Endothelial cell (in vitro differentiated cells): ENCODE results near the gene BAZ2B. TPM values are rescaled to one million over a fixed set of nuclear protein-coding genes. Genes with fewer than 3 reads are reported as not detected.

Experiments
- DNase-seq: peaks from one replicate; pipeline ENCODE4 v3.0.0; 2021; ENCODE audit warnings: low spot score
- H3K27ac Mint-ChIP-seq: one replicate; pipeline ENCODE4 v1.8.0; 2021; ENCODE audit warnings: mixed read lengths, inconsistent platforms; ENCODE audit not compliant: unreplicated experiment
- H3K27me3 Mint-ChIP-seq: one replicate; pipeline ENCODE4 v1.8.0; 2021; ENCODE audit warnings: mild to moderate bottlenecking, moderate library complexity, mixed read lengths, inconsistent platforms; ENCODE audit not compliant: unreplicated experiment
- H3K36me3 Mint-ChIP-seq: one replicate; pipeline ENCODE4 v1.8.0; 2021; ENCODE audit warnings: mild to moderate bottlenecking, low read depth, mixed read lengths, inconsistent platforms; ENCODE audit not compliant: unreplicated experiment
- H3K4me1 Mint-ChIP-seq: one replicate; pipeline ENCODE4 v1.8.0; 2021; ENCODE audit warnings: mild to moderate bottlenecking, mixed read lengths, inconsistent platforms; ENCODE audit not compliant: unreplicated experiment
- H3K4me3 Mint-ChIP-seq: one replicate; pipeline ENCODE4 v1.8.0; 2021; ENCODE audit warnings: mild to moderate bottlenecking, mixed read lengths, inconsistent platforms; ENCODE audit not compliant: unreplicated experiment
- H3K9me3 Mint-ChIP-seq: one replicate; pipeline ENCODE4 v1.8.0; 2021; ENCODE audit warnings: mixed read lengths, inconsistent platforms; ENCODE audit not compliant: unreplicated experiment
- total RNA-seq: library from RNA; stranded (reverse); fragmentation: NEBNext Ultra II Directional; extraction: Animal tissue kit (Norgen Biotek cat#: 25700); gene quantifications from one replicate; pipeline ENCODE4 v1.2.1, GENCODE V29; 2021; ENCODE audit not compliant: unreplicated experiment
- TF ChIP-seq, protein P1 (sequence below): fragments of 200-600 bp; sonication (generic); IDR thresholded peaks from one replicate; pipeline ENCODE4 v1.5.0; 2021; ENCODE audit warnings: antibody characterized with exemption; ENCODE audit not compliant: unreplicated experiment

The BAZ2B gene
- total RNA-seq, 1 donor from 2014 or later, result 100 TPM

DNA sequence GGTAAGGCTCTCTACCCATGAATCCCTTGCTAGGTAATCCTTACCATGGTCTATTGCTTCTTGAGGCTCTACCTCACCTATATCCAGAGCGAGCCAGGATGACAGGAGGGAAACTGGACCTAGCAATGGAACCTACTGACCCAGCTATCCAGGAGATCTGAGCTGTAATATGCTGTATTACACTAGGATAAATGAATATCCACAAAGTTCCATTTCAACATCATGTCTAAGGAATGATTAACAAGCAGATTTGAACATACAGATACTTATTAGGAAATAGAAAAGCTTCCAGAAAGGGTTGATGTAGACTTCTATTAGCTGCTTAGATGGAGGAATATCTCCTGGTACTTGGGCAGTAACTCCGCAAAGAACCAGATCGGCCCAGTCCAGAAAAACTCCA, 110.1 kb downstream of the BAZ2B start:
- no peak for DNase-seq
- Mint-ChIP-seq H3K9me3 (no peaks in the 10 kb centered on the region), H3K4me3 (no peak overlapping the region), H3K36me3 (no peaks in the 10 kb centered on the region), H3K4me1 (peaks cover 2% of the 10 kb centered on the region), H3K27ac (no peak overlapping the region), H3K27me3 (peaks cover 3% of the 10 kb centered on the region)
- TF ChIP-seq, protein P1, sequence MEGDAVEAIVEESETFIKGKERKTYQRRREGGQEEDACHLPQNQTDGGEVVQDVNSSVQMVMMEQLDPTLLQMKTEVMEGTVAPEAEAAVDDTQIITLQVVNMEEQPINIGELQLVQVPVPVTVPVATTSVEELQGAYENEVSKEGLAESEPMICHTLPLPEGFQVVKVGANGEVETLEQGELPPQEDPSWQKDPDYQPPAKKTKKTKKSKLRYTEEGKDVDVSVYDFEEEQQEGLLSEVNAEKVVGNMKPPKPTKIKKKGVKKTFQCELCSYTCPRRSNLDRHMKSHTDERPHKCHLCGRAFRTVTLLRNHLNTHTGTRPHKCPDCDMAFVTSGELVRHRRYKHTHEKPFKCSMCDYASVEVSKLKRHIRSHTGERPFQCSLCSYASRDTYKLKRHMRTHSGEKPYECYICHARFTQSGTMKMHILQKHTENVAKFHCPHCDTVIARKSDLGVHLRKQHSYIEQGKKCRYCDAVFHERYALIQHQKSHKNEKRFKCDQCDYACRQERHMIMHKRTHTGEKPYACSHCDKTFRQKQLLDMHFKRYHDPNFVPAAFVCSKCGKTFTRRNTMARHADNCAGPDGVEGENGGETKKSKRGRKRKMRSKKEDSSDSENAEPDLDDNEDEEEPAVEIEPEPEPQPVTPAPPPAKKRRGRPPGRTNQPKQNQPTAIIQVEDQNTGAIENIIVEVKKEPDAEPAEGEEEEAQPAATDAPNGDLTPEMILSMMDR, result no peak

DNA sequence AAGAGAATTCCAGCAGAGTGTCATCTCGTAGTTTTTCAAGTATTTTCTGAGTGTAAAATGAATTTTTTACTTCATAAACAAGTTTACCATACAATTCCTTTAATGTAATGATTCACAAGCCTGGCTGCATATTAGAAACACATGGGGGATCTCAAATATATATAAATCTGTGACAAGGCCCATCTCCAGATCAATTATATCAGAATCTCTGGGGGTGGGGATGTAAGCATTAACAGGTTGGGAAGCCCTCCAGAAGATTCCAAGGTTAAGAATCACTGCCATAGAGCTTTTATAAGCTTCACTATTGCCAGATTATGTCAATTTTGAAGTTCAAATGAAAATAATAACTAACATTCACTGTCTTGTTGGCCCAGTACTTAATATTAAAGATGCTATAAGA, 111.2 kb downstream of the BAZ2B start:
- H3K27ac Mint-ChIP-seq, result no peak overlapping the region
- H3K36me3 Mint-ChIP-seq, result peaks cover 4% of the 10 kb centered on the region
- DNase-seq, result no peak
- H3K4me1 Mint-ChIP-seq, result peaks cover 2% of the 10 kb centered on the region
- H3K9me3 Mint-ChIP-seq, result no peaks in the 10 kb centered on the region
- TF ChIP-seq, protein P1, result no peak
- peaks cover 3% of the 10 kb centered on the region for H3K27me3 Mint-ChIP-seq
- H3K4me3 Mint-ChIP-seq, result no peak overlapping the region

DNA sequence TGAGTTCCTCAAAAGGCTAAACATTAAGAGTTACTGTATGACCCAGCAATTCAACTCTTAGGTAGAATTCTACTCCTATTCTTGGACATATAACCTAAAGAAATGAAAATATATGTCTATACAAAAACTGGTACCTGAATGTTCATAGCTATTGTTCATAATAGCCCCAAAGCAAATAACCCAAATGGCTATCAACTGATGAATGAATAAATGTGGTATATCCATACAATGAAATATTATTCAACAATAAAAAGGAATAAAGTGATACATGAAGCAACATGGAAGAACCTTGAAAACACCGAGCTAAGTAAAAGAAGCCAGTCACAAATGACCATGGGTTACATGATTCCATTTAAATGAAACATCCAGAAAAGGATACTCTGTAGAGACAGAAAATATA, 114.6 kb downstream of the BAZ2B start:
- Mint-ChIP-seq H3K9me3 (no peaks in the 10 kb centered on the region), H3K4me3 (no peak overlapping the region), H3K36me3 (peaks cover 7% of the 10 kb centered on the region), H3K27ac (no peak overlapping the region), H3K4me1 (peaks cover 18% of the 10 kb centered on the region), H3K27me3 (peaks cover 3% of the 10 kb centered on the region)
- no peak for DNase-seq
- TF ChIP-seq, protein P1, result no peak

DNA sequence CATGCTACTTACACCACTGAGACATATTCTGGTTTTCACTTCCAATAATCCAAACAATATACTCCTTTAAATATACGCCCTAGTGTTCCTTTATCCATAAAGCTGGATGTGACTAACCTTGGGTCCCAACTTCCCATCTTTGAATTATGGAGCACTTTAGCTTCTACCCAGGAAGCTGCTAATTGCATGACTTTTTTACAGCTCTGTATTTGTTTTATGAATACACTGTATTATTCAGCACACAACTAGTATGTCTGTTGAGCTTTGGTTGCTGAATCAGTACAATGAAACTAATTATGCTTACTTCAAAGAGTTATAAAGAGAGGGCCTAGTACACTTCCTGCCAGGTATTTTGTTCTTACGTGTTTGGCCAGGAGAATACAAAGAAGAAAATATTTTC, 118.5 kb downstream of the BAZ2B start:
- Mint-ChIP-seq H3K4me3 (no peak overlapping the region), H3K27ac (peak overlapping the region; percentile 91), H3K4me1 (peaks cover 18% of the 10 kb centered on the region), H3K36me3 (peaks cover 7% of the 10 kb centered on the region), H3K9me3 (no peaks in the 10 kb centered on the region), H3K27me3 (peaks cover 3% of the 10 kb centered on the region)
- no peak for DNase-seq
- TF ChIP-seq, protein P1, result no peak

DNA sequence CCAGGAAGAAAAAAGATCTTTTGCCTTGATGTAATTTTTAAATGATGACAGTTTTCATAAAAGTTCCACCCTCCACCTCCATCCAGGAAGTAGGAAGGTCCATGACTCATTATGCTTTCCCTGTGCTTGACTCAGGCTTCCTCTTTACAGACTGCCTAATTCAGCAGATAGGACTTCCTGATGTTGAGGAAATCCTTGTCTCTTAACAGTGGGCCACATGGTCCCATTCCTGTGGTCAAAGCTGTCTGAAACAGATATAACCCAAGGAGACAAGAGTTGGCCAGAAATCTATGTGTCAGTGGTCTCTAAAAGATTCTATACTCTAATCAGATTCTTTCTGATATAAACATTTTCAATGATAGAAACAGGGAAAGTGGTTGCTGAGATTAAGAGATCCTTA, 119.1 kb downstream of the BAZ2B start:
- peak; percentile 24 for DNase-seq

More for the DNA sequence above, 119.1 kb downstream of the BAZ2B start:
- no peaks in the 10 kb centered on the region for H3K9me3 Mint-ChIP-seq
- peak overlapping the region; percentile 31 for H3K4me3 Mint-ChIP-seq
- H3K27me3 Mint-ChIP-seq, result peaks cover 3% of the 10 kb centered on the region
- H3K27ac Mint-ChIP-seq, result peak overlapping the region; percentile 91
- TF ChIP-seq, protein P1, result no peak
- peaks cover 7% of the 10 kb centered on the region for H3K36me3 Mint-ChIP-seq
- peaks cover 18% of the 10 kb centered on the region for H3K4me1 Mint-ChIP-seq
